Left renal cortex interstitium (tissue), 4 donors: ENCODE data around the gene INAFM1. TPM values are rescaled to one million over a fixed set of nuclear protein-coding genes. Genes with fewer than 3 reads are reported as not detected.

Experiments
- DNase-seq, 4 donors: peaks; one replicate each; pipeline ENCODE4 v3.0.0-alpha.2; 2013; ENCODE audit warnings: low read depth in 4 of 4, low spot score in 2 of 4, missing footprints in 1 of 4
- polyA plus RNA-seq, 4 donors: library from polyadenylated mRNA; unstranded; fragments of 120-200 nt; gene quantifications; one replicate each; pipeline ENCODE4 v1.2.1, GENCODE V29; 2013; ENCODE audit not compliant: insufficient read length in 4 of 4

INAFM1 gene
- polyA plus RNA-seq, result 10 to 100 TPM in 2 of 4 donors, 1 to 10 TPM in 2; 6.4 to 12.9 (median 10.5) TPM

DNA sequence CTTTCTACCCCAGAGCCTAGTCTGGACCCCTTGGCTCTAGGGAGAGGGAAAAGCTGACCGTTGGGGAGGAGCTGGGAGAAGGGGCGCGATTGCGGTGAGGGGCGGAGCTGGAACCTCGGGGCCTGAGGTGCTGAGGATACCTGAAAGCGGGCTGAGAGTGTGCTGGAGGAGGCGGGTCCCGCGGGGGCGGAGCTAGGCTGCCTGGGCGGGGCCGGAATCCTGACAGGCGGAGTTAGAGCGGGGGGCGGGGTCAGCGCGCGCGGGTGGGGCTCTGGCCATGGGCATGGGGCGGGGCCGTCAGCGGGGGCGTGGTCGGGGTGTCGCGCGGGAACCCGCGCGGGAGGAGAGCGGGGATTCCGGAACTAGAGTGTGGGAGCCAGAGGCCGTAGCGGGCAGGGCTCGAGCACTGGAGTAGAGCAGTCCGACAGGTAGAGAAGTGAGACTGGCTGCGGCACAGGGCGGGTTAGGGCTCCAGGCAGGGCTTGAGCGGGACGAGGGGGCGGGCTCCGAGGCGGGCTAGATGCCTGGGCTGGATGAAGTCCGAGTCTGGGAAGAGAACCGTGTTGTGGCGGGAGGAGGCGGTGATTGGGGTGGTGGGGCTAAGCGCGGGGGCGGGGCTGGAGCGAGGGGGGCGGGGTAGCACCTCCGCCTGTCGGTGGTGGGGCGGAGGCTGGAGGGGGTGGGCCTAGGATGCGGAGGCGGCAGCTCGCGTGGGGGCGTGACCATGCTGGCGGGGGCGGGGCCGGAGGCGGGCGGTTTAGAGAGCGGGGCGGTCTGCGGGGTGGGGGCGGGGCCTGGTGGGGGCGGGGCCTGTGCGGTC lies at the start of gene INAFM1:
Gene INAFM1, plus strand, starts transcription at position 815 of the 820 bp plus-strand sequence. CDS start 35 bp downstream, outside the sequence.
- peak in 2 of 4 donors; percentile 81 to 86 for DNase-seq

DNA sequence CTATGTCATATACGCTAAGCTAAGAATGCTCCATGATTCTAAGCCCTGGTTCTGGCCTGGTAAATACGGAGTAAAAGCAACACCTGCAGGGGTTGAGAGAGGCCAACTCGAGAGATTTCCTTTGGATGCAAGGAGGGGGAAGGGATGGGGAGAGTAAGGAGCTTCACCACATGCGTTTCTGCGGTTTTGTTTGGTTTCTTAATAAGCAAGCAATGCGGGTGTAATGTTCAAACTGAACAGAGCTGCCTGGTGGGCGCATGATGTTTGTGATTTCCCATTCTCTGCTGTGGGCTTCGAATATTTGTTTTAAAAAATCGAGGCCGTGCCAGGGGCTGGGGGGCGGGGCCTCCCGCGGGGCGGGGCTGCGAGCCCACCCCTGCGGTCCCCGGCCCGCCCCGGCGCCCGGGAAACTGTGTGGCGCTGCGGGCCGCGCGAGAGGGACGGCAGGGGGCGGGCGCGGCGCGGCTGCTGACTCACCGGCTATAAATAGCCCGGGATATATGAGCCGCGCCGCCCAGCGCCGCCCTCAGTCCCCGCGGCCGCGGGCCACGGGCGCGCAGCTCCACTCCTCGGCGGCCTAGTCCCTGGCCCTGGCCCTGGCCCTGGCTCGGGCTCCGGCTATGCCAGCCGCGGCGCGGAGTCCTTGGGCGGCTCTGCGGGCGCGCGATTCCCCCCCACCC lies 48.8 kb upstream of the INAFM1 start:
- peak in 1 of 4 donors; percentile 76 for DNase-seq

DNA sequence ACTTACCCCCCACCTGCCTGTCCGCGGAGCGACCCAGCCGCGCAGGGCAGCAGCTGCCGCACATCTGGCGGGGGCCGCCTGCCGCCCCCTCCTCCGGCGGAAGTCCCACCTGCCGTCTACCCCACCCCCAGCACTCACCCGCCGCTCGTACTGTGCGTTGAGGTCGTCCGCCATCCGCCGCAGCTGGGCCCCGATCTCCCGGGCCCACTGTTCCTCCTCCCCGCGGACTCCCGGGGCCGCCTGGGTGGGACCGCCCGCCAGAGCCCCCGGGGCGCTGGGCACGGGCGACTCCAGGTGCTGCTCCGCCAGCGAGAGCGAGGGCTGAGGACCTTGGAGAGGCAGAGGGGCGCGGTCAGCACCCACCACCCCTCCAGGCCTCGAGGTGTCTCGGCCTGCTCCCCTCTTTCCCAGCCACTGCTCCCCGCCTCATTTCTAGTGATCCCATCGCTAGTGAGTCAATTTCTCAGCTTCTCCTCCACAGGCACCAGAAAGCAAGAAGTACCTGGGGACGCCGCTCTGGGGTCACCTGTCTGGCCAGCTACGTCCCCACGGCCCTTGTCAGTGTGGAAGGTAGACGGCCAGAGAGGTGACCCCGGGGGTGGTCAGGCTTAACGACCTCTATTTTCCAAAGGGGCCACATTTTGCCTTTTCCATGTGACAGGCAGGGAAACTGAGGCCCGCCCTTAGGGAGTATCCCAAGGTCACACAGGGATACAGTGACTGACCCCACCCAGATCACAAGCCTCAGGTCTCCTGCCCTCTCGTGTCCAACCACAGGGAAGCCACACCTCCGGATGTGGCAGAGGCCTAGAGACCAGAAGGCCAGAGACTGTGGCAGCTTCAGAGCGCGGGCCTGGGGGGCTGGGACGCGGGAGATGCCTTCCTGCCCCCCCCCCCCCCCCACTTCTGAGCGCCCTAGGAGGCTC lies 48.0 kb upstream of the INAFM1 start:
- DNase-seq, result no peak

DNA sequence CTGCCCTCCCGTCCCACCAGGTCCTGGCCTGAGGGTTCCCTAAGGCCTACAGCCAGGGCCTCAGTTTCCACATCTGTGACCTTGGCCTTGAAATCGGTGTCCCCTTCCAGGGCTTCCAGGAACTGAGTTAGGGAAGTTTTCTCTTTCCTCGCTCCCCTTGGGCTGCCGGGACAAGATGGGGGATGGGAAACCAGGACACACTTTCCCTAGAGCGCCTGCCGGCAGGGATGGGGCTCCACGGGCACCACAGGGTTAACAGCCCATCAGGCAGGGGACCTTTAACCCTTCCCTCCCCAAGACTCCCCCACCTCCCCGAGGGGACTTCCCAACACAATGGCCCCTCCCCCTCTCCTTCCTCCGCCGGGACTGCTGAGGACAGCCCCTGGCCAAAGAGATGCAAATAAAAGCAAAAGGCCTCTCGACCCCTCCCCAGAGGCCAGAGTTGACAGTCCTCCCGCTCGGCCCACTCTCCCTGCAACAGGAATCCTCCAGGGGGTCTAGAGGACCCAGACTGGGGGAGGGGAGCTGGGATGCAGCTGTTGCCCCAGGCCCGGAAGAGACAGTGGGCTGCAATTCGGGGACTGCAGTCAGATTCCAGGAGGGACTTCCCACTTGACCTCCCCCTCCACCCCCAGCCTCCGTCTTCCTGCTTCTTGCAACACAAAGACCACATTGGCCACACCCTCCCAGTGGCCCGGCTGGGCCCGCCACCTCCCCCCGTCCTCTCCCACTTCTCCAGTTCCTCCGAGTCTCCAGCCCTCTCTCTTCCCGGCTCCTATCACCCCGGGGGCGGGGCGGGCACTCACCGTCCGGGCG lies 47.1 kb upstream of the INAFM1 start:
- DNase-seq, result no peak

DNA sequence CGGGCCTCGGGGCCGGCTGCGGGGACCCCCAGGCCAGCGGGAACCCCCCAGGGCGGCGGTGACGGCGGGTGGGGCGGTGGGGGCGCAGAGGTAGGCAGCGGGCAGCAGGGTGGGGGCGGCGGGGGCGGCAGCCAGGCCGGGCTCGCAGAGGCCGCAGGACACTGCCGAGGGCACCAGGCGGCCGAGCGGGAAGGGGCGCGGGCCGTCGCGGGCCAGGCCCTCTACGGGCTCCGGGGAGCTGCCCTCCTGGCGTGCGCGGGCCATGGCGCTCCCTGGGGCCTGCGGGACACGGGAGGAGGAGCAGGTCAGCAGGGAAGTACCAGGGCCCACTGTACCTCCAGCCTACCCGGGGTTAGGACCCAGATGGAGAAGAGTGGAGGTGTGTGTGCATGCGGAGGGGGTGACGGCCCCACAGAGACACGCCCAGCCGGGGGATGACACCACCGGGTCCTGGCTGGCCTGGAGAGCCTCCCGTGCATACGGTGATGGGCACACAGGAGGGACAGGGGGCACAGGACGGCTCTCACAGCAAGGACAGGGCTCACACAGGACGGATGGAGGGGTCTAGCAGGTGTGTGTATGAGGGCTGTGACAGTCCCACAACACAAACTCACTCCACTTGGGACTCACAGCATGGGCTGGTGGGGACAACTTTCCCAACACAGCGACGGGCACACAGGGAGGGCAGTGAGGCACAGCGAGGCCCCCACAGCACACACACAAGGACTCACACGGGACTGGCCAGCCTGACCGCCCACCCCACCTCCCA lies 46.3 kb upstream of the INAFM1 start:
- no peak for DNase-seq

DNA sequence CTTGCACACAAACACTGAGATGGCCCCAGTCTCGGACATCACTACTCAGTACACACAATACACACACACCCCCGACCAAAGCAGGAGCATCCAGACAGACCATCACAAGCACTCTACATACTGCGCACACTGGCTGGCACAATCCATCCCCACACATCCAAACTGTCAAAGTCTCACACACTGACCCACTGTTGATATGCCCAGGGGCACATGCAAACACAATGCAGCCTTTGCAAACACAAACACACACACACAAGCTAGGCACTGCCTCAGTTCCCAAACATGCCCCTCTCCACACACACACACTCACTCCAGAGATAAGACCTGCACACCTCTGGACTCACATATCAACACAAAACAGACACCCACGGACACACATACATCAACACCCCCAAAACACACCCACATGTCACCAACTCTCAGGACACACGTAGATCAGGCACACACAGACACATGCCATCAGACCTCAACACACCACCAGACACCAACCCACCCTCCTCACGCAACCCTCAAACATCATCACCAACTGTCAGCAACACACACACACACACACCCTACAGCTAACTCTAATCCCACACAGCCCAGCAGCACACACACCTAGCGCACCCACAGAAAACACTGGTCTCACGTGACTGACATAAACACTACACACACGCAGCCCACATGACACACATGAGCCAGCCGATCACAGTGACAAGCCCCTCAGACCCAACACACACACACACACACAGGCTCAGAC lies 45.6 kb upstream of the INAFM1 start:
- DNase-seq, result no peak

DNA sequence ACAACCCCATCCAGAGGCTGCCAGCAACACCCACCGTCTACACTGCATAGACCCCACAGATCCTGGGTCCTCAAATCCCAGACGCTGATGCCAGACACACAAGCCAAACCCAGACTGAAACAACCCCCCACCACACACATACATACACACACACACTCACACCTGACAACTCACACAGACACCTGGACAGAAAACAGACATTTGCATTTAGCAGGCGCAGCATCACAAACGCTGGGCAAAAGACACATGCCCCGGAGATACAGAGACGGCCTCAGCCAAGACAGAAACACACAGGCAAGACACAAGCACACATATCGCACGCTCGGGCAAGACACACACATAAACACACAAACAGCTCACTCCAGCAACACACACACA lies 45.0 kb upstream of the INAFM1 start:
- no peak for DNase-seq

DNA sequence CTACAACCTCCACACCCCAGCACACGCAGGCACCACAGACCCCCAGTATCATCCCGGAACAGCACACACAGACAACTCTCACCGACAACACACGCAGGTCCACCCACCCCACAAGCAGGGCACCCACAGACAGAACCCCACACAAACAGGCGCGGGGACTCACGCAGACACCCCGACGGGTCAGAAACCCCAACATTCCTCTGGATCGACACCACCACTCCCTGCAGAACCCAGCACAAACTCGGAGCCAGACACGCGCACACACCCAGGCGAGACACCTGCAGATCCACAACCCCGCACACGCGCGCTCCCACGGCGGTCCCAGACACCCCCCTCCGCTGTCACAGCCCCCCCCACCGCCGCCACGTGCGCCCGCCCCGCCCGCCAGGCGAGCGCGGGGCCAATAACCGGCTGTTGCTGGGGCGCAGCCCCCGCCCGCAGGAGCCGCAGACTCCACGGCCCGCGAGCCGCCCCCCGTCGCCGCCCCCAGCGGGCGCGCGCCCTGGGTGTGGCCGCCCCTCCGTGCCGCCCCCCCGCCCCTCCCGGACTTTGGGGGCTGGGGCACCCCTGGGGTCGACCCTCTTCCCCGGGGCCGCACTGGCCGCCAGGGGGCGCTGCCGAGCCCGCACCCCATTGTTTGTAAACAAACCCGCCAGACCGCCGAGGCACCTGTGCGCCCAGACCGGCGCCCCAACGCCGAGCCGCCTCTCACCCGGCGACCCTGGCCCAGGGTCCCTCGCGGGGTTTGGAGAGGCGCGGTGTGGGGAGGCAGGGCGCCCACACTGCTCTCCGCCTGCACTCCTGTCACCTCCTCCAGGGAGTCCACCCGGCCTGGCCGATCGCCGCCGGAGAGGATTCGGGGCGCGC lies 44.4 kb upstream of the INAFM1 start:
- DNase-seq, result no peak

DNA sequence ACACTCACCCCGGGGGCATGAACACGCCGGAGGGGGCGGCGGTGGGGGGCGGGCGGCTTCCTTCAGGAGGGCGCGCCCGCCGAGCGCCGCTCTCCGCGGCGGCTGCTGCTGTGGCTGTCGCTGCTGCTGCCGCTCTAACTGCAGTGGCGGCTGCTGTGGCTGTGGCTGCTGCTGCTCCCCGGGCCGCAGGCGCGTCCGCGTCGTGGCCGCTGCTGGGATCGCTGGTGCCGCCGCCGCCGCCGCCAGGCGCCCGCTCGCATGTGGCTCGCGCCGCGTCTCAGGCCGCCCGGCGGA lies 43.8 kb upstream of the INAFM1 start, which contains the start of gene BBC3:
Gene BBC3, minus strand, starts transcription at position 279 of the 294 bp plus-strand sequence. CDS start 2,768 bp downstream, outside the sequence.
- DNase-seq, result no peak

DNA sequence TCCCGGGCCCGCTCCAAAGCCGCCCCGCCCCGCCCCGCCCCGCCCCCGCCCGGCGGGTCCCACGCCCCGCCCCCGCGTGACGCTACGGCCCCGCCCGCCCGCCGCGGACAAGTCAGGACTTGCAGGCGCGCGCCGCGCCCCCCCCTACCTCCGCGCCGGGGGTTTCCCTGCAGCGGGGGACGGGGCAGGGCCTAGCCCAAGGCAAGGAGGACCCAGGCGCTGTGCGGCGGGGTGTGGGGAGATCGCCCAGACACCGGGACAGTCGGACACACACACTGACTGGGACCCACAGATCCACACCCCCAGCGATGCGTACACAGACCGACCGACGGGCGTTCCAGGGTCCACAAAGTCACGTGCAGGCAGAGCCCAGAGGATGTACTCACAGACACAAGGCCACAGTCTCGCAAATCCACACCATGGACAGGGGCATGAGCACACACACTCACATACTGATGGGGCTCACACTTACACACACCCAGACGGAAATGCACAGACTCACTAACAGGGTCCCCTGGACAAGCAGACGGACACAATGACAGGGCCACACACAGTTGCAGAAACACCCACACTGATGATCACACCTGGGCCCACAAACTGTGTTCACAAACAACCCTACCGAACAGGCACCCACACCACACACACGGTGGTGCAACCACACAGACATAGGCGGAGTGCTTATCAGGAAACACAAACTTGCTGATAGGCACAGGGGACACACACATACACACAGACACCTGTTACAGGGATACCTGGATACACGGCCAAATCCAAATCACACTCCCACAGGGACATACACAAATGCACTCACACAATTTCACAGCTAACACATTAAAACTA lies 43.2 kb upstream of the INAFM1 start:
- no peak for DNase-seq

DNA sequence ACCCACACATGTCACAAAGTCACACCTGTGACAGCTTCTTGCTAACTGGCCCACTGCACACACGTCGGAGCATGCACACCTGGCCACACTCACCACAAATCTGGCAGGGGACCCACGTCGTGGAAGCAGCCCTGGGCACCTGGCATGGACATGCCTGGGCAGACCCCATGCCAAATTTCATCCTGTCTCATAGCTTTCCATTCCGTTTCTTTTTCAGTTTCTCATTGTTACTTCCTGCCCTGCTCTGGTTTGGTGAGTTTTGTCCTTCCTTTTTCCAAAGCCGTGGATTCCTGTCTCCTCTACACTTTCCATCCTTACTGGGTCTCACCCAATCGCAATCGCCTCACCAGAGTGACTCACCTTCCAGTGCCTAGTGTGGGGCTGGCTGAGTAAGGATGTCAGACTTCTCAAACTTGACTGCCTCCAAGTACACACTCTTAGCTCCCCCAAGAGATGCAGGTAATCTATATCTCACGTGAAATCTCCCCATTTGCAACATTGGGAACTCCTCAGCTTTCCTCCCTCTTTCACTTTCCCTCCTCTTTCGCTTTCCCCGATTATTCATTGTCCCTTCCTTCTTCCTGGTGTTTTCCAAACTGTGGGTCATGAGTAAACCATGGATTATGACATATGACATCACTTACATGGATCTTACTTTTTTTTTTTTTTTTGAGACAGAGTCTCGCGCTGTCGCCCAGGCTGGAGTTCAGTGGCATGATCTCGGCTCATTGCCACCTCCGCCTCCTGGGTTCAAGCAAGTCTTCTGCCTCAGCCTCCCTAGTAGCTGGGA lies 42.1 kb upstream of the INAFM1 start:
- DNase-seq, result no peak

DNA sequence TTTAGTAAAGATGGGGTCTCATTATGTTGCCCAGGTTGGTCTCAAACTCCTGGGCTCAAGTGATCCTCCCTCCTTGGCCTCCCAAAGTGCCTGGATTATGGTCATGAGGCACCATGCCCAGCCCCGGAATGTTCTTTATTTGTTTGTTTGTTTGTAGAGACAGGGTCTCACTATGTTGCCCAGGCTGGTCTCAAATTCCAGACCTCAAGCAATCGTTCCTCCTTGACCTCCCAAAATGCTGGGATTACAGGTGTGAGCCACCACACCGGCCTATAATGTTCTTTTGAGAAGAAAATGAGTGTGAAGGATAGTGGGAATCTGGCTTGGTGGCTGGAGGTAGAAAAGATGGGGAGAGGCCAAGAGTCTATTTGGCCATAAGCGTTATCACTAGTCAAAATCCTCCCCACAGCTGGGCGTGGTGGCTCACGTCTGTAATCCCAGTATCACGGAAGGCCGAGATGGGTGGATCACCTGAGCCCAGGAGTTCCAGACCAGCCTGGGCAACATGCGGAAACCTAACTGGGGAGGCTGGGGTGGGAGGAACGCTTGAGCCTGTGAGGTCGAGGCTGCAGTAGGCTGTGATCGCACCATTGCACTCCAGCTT lies 38.5 kb upstream of the INAFM1 start:
- no peak for DNase-seq

DNA sequence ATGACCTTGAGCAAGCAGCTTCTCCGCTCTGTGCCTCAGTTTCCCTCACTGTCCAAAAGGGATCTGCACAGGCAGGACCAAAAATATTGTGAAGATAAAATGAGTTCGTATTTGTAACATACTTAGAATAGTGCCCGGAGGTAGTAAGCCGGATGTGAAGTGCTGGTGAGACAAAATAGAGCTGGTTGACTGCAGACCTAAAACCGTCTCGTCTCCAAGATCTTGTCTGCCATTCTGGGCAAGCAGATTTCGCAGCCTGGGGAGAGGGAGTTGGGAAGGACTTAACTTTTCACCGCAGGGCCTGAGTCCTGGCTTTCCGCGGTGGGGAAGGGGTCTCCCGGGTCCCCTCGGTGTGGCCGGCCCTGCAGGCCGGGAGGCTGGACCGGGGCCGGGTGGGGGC lies 35.5 kb upstream of the INAFM1 start:
- no peak for DNase-seq

DNA sequence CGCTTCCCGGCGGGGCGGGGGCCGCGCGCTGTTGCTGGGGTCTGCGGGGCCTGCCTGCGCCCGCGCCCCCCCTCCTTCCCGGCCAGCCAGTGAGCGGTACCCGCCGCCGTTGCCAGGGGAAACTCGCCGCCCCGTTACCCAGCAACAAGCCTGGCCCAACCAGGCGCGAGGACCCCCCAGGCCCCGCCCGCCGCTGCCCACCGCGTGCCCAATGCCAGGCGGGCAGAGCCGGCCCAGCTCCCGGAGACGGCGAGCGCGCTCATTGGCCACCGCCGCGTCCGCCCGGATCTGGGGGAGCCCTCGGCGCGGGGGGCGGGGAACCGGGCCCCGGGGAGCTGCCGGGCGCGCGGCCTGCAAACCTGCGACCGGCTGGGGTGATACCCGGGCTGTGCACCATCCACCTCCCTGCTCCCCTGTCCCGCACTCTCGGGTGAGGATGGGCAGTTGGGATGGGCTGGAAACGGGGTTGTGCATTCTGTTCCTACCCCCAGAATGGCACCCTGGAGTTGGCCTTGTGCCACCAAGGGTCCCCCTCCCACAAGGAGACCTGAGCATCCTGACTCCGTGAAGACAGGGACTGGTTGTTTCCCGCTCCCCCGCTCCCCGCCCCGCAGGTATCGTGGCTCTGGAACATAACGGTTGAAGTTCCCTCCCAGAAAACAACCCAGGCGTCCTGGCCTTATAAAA lies 34.9 kb upstream of the INAFM1 start:
- DNase-seq, result no peak

DNA sequence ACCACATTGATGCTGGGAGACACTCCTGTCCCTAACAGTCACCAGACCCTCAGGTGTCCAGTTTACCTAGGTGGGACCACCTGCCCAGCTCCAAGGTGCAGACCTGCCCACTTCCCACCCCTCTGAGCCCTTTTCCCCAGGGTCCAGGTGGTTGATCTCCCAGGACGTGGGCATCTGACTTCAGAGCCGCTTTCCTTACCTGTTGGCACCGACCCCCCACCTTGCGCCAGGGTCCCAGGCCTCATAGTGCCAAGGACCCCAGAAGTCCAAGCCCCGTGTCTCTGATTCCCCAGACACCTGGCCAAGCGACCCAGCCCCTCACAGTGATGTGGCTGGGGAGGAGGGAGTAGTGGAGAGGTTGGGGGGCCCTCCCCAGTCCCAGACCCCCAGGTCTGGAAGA lies 34.1 kb upstream of the INAFM1 start:
- no peak for DNase-seq
